SH-SY5Y (cell line): ENCODE results near the gene PFKFB1.

ENCODE experiments used
- GATA2 ChIP-seq: IDR thresholded peaks from 2 replicates; pipeline ENCODE4 v1.6.1; 2011; ENCODE audit warnings: mild to moderate bottlenecking, low read depth, low read length
- GATA3 ChIP-seq: IDR thresholded peaks from 2 replicates; pipeline ENCODE4 v1.6.1; 2011; ENCODE audit warnings: low read depth, mild to moderate bottlenecking, low read length, moderate library complexity

The PFKFB1 gene

DNA sequence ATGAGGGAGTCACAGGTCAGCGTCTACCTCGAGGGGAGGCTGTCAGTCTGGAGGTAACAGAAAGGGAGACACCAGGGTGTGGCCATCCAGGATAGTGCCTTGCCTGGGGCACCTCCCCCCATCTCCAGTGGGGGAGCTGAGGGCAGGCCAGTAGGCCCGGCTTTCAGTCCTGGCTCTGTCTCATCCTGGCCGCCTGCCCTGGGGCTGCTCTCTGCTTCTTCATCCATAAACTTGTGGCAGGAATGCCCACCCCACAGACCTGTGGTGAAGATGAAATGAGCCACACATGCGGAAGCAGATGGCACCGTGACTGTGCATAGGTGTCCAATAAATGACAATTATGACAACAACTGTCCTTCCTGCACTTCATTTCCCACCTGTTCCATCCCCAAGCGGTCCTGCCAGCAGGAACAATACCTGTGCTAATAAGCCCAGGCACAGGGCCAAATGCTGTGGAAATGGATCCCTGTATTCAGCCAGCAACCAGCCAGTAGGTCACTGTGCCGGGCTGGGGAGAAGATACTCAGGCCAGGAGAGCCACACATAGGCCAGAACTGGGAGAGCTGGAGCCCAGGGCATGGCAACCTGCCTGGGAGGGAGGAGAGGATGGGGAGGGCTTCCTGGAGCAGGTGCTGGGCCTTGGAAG is 43.1 kb downstream of the PFKFB1 start:
- TF ChIP-seq GATA2 (no peak), GATA3 (no peak)

- TF ChIP-seq GATA2 (no peak), GATA3 (no peak)
Observed at GRCh38 chrX:54945224-54945623, 48.8 kb downstream of the PFKFB1 start.

GRCh38 chrX:54944816-54945215 is 49.2 kb downstream of the PFKFB1 start:
- TF ChIP-seq GATA2 (peak; percentile 50; the same call in 1 of the 2 replicates), GATA3 (0 out of 2 replicates have a peak, but pooled peaks have one; percentile 32)

GRCh38 chrX:54937416-54937815 is 56.6 kb downstream of the PFKFB1 start:
- no peak for TF ChIP-seq GATA3
- no peak for TF ChIP-seq GATA2

DNA sequence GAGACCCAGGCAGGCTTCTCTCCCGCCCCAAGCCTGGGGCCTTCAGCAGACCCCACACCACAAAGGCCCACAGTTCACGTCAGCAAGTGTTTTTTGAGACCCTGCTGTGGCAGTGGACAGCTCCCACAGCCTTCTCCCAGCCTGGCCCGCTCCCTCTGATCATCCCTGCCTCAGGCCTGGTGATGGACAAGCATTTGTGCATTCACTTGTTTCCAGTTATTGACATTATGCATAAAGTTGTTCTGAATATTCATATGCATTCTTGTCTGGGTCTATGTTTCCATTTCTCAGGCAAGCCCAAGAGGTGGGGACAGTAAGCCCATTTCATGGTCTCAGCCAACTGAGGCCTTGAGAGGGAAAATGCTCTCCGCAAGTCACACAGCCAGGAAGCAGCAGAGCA is 58.7 kb downstream of the PFKFB1 start:
- TF ChIP-seq GATA2, result no peak
- TF ChIP-seq GATA3, result no peak

DNA sequence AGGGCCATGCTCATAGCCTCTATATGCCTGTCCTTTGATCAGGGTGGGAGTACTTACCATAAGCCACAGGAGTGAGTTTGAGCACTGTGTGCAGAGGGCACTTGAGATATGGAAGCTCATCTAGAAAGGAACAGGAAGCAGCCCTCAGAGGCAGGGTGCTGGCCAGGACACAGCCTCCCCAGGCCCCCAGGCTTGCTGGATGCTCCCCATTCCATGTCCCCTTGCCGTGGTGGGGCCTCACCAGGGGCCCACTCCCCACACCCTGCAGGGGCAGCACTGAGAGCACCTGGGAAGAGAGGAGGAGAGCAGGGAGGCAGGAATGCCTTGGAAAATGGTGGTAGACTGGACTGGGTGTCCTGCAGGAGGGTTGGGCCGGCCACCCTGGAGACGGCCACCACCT is 59.1 kb downstream of the PFKFB1 start:
- TF ChIP-seq GATA2, result no peak
- TF ChIP-seq GATA3, result no peak

DNA sequence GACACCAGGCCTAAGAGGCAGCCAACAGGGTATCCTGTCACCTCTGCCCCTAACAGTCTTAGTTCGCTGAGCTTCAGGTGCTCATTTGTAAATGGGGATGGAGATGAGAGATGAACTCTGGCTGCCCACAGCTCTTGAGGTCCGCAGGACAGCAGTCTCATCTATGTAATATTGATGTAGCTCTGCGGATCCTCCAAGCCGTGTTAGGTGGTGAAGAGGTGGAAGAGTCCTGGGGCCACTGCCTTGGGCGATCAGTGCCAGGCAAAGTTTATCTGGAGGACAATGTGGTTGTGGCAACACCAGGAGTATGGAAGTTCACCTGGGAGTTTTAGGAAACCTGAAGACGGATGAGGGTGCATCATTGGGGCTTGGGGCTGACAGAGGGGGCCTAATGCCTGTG is 59.9 kb downstream of the PFKFB1 start:
- no peak for TF ChIP-seq GATA3
- no peak for TF ChIP-seq GATA2

DNA sequence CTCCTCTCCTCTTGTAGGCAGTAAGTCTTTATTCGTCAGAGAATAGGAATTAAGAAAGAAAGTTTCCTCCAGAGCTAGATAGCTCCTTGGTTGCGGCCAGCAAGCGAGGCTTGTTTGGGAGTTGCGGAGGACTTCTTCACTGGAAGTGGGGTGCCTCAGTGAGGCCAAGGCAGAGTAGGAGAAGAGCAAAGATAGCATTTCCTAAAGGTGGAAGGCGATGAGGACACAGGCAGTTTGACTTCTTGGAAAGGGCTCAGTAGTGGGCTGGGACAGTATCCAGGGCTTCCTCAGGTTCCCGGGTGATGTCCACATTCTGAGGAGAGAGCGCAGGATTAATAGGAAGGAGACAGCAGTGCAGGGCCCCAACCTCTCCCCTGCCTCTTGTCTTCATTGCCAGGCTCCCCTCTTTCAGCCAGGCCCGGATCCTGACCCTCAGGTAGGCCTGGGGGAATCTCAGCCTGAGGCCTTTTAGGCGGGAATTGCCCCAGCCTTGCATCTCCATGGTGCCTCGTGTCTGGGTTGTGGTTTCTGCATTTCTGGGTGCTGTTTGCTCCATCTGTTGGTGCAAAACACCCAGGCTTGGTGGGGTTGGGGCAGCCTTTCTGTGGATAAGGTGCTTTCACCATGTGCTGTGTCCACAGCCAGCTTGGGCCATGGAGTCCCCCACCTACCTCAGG is 60.7 kb downstream of the PFKFB1 start:
- TF ChIP-seq GATA2, result no peak
- TF ChIP-seq GATA3, result no peak

DNA sequence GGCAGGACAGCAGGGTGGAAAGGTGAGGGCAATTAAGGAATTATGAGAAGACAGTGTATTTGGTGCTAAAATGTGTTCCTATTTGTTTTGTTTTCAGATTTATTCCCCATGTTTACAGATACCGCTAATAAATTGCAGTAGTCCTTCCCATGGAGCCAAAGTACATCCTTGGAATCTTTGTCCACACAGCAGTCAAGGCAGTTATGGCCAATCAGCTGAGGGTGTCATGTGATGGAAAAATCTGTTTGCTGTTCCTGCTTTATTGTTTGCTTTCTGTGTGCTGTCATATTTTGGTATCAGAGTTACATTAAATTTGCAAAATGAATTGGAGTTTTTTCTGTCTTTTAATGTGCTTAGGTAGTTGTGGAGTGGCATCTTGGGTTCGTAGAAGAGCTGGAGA is 62.9 kb downstream of the PFKFB1 start:
- no peak for TF ChIP-seq GATA2
- no peak for TF ChIP-seq GATA3

GRCh38 chrX:54930291-54931049 is 63.5 kb downstream of the PFKFB1 start:
- TF ChIP-seq GATA3 (no peak), GATA2 (no peak)

DNA sequence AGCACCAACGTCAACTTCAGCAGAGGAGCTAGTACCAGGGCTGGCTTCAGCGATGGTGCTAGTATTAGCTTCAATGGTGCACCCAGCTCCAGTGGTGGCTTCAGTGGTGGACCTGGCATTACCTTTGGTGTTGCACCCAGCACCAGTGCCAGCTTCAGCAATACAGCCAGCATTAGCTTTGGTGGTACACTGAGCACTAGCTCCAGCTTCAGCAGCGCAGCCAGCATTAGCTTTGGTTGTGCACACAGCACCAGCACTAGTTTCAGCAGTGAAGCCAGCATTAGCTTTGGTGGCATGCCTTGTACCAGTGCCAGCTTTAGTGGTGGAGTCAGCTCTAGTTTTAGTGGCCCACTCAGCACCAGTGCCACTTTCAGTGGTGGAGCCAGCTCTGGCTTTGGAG is 65.1 kb downstream of the PFKFB1 start:
- no peak for TF ChIP-seq GATA3
- no peak for TF ChIP-seq GATA2

- TF ChIP-seq GATA2, result no peak
- TF ChIP-seq GATA3, result no peak
Observed at GRCh38 chrX:54926978-54927377, 67.0 kb downstream of the PFKFB1 start.

GRCh38 chrX:54923376-54923775 is 70.6 kb downstream of the PFKFB1 start:
- TF ChIP-seq GATA3, result no peak
- no peak for TF ChIP-seq GATA2

DNA sequence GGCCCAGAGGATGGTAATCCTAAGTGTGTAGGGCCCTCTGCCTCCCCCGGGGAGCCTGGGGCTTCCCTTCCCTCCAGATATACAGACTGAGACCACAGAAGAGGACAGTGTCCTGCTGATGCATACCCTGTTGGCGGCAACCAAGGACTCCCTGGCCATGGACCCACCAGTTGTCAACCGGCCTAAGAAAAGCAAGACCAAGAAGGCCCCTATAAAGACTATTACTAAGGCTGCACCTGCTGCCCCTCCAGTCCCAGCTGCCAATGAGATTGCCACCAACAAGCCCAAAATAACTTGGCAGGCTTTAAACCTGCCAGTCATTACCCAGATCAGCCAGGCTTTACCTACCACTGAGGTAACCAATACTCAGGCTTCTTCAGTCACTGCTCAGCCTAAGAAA is 71.4 kb downstream of the PFKFB1 start:
- no peak for TF ChIP-seq GATA3
- no peak for TF ChIP-seq GATA2
